HG03469 (cell line): ENCODE results near the gene TMX3.

Source experiments
- ATAC-seq: cut with Tn5 transposase; IDR thresholded peaks from one replicate; pipeline ENCODE4 v1.9.1; 2021; ENCODE audit warnings: mild to moderate bottlenecking, moderate library complexity, moderate number of reproducible peaks; ENCODE audit not compliant: unreplicated experiment

Gene TMX3, protein sequence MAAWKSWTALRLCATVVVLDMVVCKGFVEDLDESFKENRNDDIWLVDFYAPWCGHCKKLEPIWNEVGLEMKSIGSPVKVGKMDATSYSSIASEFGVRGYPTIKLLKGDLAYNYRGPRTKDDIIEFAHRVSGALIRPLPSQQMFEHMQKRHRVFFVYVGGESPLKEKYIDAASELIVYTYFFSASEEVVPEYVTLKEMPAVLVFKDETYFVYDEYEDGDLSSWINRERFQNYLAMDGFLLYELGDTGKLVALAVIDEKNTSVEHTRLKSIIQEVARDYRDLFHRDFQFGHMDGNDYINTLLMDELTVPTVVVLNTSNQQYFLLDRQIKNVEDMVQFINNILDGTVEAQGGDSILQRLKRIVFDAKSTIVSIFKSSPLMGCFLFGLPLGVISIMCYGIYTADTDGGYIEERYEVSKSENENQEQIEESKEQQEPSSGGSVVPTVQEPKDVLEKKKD

DNA sequence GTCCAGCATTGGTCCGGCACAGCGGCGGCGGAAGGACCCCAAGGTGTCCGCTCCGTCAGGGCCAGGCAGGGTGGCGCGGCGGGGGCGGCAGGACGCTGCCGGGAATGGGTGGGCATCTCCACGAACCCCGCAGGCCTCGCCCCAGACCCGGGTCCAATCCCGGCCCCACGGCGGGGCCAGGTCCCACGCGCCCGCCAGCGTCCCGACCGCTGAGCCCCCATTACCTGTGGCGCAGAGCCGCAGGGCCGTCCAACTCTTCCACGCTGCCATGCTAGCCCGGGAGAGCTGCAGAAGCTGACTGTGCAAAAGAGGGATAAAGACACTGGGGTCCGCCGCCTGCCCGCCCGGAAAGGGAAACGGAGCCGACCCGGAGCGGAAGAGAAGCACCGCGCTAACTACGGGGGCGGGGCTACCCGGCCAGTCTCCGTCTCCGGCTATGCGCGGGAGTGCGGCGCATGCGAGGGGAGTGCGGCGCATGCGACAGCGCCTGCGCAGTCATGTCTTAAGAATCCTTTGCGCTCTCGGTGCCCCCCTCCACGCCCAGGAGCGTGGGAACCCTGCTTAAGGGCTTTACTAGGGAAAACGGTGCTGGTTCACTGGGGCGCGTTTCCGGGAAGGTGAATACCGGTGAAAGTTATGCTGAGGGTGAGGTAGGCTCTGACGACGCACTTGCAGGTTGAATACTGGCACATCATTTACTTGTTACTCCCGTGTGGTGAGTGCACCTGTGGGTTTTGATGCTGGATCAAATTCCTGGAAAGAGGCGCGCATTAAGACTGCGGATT is at the start of gene TMX3:
TMX3 (minus strand) TSS at position 397 of the 785 bp plus-strand sequence; CDS start at position 270, 127 bp downstream.
- ATAC-seq, result peak; percentile 94

DNA sequence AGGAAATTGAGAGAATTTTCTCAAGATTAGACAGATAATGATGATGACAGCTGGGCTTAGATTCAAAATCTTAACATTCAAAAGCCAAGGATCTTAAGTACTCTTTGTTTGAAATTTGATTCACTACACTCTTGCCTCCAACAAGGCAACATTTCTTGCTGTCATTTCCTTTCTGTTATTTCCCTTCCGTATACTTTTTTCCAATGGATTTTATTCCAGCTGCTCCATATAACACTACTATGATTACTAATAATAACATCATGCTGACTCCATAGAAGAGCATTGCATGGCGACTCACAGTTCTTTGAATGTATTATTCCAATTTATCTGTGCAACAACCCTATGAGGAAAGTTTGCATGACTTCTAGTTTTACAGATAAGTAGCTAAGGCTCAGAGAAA is 49.1 kb upstream of the TMX3 start:
- no peak for ATAC-seq

DNA sequence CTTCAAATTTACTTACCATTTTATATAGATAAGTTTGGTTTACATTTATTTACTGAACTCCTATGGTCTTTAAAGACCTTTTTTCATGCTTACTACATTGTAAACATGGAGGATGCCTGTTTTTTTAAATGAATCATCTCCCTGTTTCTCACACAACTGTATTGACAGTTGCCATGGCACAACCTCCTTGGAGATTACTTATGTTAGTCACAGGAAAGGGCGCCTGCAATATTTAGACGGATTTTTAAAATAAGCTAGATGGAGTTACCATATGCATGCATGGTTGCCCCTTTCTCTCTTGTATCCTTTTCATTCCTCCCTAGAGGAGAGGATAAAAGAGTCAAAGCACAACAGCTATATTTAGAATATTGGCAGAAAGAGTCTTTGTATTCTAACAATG is 48.2 kb upstream of the TMX3 start:
- no peak for ATAC-seq

DNA sequence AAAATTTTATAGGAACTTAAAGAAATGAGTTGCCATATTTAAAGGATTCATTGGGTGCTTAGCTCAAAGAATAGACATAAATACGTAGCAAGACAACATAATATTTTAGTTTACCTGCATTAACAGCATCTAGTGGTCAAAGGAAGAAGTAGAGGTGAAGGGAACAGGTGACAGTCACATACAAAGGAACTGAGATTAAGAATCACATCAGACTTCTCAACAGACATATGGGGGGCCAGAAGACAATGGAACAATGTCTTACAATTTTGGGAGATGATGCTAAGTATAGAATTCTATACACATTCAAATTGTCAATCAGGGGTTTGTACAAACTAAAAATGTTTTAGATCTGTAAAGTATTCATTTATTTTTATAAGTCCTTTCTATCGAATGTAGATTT is 44.4 kb upstream of the TMX3 start:
- ATAC-seq, result no peak

DNA sequence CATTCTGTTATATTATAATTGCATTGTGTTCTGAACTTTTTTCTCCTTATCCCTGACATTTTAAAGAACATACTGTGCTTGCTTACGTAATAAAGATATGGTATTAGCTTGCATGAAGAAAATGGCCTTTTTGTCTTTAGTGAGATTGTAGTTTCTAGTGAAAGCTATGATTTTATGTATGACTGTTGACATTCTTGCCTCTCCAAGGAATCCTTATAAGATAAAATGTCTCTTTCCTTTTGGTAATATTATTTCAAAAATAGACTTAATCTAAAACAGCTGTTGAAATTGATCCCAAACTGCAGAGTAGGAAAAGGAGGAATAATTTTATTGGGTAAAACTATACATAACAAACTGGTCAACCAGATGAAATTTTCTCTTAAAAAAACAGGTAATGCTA is 42.2 kb upstream of the TMX3 start:
- no peak for ATAC-seq

DNA sequence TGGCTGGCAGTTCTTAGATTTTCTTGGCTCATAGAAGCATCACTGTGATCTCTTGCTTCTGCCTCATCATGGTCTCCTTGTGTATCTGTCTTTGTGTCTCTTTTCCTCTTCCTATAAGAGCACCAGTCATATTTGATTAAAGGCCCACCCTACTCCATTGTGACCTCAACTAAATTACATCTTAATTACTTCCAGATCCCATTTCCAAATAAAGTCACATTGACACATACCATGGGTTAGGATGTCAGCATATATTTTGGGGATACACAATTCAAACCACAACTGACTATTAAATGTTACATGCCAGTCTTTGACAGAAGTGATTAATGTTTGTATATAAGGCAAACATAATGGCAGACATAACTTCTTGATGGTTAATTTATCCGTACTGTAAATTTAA is 27.3 kb upstream of the TMX3 start:
- no peak for ATAC-seq

DNA sequence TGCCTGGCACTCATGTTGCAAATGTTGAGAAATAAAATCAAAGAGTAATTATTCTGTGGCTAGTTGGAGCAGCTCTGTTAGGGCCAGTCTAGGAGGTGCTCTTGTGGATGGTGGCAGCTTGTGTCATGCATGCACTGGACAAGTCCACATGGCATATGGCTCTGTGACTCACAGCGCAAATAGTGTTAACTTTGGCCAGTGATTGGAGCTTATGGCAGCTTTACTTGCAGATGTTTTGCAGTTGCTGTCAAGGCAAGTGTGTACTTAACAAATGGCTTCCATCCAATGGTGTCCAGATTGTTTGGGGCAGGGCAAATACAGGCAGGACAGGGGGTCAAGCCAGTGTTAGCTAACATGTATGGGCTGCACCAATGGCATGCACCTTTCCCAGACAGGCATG is 26.1 kb upstream of the TMX3 start:
- ATAC-seq, result no peak

DNA sequence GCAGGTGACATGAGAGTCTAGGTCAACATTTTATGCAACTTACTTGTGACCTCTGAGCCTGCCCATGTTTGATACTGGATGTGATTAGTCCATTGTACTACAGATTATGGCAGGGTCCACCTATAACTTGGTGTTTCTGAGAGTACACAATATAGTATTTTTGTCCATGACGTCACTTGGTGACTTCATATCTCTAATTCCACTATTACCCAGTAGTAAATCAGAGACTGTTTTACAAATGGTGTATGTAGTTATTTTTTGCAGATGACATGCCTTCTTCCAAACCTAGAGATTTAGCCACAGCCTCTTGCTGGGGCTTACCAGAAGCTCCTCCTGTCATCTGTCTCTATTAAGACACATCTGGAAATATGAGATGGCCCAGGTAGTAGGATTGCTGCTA is 24.6 kb upstream of the TMX3 start:
- ATAC-seq, result no peak

DNA sequence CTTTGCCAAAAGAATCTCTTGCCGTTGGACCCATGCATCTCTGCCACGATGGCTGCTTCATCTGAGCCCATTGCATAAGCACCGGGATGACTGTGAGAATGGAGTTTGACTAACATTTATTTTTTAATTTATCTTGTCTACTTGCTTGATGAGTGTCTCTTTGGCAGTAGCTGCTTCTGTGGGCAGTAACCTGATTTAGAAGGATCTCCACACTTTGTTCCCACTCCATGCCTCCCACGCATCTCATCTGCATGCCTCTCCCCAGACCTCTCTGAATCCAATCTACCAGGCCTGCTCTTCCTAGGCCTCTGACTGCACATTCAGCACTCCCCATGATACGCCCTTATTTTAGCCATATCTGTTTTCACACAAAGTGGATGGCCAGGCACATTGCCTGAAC is 23.7 kb upstream of the TMX3 start:
- ATAC-seq, result no peak

DNA sequence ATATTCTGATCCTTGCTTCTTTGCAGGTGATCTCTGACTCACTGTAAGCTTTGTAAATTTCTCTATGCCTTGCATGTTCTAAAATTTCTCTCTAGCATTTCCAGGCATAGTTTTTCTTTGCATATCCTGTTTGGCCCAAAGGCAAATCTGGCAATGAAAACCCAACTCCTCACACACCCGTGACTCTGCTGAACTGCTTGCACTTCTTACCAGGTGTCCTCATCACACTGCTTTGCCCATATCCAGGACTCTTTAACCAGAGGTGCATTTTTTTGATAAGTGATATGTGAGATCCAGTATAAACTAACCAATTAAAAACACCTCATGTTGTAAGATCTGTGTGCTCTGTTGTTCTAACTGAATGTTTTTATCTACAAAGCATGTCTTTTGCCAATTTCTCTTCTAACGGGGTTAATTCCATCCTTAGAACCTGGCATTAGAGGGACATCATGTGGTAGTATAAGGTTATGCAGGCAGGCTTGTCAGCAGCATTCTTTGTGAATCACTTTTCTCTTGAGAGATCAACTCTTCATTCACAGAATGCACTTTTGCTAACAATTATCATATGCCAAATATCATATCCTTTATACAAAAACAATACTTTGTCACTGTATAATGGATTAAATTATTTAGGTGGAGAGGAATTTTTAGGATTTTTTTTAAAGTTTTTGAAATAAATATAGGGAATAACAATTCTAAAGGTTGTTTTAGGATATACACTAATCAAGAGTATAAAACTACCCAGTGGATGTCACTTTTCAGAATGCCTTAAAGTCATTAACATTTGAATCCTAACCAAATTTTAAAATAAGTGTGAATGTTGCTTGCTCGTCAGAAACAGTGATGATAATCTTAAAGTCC is 20.8 kb upstream of the TMX3 start:
- peak; percentile 85 for ATAC-seq

DNA sequence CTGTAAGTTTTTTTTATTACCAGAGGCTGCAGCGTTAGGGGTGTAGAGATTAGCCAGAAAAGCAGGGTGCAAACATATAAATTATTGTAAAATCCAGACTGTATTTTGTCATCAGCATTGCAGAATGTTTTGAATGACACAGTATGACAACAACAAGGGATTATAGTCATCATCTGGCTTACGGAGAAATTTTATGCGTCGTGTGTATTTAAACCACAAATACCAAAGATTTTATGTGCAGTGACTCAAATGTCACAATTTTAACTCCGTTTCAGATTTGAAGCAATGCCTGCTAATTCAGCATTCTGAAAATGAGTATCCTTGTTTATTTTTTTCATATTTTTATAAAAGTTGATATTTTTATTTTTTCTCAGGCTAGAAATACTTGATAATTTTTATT is 19.4 kb upstream of the TMX3 start:
- ATAC-seq, result no peak

DNA sequence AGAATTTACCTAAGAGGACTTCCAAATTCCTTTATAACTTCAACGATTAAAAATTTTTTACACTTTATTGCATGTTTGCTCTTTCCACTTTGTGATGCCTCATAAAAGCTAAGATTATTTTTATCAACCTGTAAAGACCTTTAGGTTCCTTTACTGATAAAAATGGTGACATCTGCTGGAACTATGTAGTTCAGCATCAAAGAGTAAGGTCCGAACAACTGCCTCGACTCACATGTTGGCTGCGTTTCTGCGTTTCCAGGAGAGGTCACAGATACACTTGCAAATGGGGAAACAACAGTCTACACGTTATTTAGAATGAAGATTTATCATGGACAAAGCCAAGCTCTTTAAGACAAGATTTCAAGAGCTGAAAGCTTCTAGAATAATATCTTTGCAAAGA is 18.8 kb upstream of the TMX3 start:
- ATAC-seq, result no peak

DNA sequence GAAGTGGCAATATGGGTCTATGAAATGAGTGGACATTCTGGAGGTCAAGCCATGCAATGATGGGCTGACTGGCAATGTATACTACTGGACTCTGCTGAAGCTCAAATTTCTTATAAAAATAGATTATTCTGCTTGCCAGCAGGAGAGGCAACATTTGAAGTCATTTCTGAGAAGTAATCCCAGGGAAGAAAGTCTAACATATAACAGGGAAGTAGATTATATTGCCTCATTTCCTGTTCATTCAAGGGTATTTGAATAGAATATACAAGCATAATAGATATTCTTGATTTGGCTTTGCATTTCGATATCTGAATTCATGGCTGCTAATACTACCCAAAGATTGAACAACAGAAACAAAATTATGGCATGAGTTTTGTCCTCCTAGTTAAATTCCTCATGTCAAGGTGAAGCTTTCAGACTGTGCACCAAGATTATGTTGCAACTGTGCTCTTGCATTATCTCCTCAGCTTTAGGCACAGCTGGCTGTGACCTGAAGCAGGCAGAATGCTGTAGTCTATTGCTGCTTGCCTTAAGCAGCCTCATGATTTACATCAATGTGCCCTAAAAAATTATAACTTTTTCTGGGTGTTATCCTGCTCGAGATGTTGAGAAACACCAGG is 13.3 kb upstream of the TMX3 start:
- no peak for ATAC-seq

DNA sequence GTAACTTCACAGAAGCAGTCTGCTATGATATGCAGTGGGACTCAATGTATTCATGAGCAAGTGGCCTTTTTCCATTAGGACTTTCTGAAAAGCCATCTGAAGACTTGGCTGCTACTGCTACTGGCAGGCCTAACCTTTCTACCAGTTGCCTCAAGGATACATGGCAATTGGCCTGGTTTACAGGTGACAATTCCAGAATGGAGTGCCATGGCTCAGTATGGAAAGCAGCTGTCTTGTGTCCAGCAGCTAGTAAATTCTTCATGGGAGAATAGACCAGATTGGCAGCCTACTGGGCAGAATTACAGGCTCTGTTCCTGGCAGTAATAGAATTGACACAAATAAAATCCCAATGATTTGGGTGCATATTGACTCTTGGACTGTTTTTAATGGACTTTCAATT is 12.6 kb upstream of the TMX3 start:
- no peak for ATAC-seq

DNA sequence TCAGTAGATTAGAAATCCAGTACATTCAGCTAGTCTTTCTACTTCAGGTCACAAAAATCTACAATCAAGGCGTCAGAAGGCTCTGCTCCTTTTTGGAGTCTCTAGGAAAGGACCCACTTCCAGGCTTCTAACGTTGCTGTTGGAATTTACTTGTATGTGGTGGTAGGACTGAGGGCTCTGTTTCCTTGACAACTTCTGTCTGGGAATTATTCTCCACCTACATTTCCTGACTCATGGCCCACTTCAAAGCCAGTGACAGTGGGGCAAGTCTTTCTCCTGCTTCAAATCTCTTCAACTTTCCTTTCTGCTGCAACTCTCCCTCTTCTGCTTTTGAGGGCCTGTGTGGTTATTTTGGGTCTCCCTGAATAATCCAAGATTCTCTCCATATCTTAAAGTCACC is 10.4 kb upstream of the TMX3 start:
- ATAC-seq, result no peak

DNA sequence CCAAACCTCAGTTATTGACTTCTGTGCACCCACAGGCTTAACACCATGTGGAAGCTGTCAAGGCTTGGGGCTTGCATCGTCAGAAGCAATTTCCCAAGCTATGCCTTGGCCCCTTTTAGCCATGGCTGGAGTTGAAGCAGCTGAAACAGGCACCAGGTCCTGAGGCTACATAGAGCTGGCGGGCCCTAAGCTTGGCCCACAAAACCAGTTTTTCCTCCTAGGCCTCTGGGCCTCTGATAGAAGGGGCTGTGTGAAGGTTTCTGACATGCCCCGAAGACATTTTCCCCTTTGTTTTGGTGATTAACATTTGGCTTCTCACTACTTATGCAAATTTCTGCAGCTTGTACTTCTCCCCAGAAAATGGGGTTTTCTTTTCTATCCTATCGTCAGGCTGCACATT is 9.1 kb upstream of the TMX3 start:
- no peak for ATAC-seq

DNA sequence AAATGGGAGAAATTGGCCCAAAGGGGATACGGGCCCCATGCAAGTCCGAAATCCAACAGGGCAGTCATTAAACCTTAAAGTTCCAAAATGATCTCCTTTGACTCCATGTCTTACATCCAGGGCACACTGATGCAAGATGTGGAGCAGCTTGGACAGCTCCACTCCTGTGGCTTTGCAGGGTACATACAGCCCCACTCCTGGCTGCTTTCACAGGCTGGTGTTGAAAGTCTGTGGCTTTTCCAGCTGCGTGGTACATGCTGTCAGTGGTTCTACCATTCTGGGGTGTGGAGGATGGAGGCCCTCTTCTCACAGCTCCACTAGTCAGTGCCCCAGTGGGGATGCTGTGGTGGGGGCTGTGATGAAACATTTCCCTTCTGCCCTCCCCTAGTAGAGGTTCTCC is 8.6 kb upstream of the TMX3 start:
- ATAC-seq, result no peak

DNA sequence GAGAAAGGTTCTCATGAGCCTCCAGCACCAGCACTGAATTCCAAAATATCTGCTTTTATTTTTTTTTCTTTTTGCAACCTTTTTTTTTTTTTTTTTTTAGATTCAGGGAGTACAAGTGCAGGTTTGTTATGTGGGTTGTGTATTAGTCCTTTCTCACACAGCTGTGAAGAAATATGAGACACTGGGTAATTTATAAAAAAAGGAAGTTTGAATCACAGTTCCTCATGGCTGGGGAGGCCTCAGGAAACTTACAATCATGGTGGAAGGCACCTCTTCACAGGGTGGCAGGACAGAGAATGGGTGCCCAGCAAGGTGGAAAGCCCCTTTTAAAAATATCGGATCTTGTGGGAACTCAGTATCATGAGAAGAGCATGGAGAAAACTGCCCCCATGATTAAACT is 7.9 kb upstream of the TMX3 start:
- peak; percentile 33 for ATAC-seq

DNA sequence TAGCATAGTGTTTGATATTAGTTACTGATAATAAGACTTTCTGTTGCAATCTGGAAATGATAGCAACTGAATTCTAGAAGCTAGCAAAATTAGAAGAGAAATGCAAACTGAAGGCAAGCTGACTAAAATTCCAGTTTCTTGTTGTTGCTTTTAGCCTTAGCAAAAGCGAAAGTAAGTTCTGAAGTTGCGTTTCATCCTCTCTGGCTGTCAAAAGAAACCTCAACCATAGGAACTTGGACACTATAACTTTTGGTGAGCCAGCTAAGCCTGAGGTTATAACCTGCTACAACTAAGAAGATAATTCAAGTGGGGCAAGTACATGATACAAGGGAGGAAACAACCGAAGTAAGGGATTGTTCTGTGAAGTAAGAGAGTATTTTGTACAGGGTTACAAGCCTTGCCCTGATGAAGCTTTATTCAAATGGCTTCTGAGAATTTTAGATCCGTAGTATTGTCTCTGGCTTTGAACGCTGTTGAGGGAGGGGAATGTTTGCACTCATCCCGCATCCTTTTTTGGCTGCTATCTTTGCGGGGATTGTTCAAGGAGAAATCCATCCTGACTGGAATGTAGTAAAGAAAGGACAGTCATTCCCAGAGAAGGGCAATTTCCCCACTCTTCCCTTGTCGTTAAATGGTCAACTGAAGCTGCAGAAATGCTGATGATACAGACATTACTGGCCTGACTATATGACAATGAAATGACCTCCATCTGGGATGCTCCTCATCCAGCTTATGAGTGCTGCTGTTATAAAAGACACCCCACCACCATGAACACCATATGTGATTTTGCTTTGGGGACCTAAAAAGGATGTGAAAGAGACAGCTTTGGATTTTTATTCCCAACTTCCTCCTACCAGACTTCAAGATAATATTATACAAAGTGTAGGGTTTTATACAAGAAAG is 7.0 kb upstream of the TMX3 start:
- ATAC-seq, result peak; percentile 78

DNA sequence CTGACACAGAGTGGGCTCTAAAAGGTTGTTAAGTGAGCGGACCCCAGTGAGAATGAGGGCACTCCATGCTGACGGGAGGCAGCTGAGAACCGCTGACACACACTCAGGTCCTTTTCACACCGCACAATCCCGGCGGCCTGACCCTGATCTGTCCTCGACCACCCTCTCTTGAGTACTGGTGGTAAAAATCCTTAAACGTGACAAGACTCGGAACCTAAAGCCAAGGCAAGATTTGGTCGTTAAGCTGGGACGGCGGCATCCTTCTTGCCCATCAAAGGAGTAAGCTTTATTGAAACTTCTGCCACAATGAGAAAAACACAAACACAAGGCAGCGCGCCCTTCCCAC is 569 bp downstream of the TMX3 start:
- no peak for ATAC-seq
